Kidney tubule cell (primary cell): ENCODE results near the gene FER.
"Not testable (repeated sequence)": the region's sequence is repeated elsewhere in the genome, so short reads cannot be mapped to it uniquely, and the experiment has no call there.

Experiments
- DNase-seq: peaks from one replicate; pipeline ENCODE4 v3.0.0-alpha.2; 2018; ENCODE audit warnings: low spot score

The FER gene

DNA sequence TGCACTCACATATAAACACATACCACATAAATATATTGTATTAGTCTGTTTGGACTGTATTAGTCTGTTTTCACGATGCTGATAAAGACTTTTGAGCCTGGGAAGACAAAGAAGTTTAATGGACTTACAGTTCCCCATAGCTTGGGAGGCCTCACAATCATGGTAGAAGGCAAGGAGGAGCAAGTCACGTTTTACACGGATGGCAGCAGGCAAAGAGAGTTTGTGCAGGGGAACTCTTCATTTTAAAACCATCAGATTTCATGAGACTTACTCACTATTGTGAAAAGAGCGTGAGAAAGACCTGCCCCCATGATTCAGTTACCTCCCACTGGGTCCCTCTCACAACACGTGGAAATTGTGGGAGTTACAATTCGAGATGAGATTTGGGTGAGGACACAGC, 133.4 kb downstream of the FER start:
- DNase-seq, result no peak

DNA sequence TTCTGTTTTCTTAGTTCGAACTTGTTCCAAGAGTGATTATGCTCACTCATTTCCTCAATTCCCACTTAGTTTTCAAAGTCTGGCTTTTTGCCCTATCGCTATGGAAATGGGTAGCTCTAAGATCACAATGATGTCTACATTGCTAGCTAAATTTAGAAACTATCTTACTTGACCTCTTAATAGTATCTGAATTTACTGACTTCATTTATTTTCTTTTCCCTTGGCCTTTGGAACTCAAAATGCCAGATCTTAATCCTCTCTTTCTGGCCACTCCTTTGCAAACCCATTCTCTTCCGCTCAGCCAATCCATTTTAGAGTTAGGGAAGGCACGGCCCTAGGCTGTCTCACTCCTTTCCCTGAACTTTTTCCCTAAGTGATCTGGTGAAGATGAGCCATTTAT, 137.0 kb downstream of the FER start:
- DNase-seq, result no peak

DNA sequence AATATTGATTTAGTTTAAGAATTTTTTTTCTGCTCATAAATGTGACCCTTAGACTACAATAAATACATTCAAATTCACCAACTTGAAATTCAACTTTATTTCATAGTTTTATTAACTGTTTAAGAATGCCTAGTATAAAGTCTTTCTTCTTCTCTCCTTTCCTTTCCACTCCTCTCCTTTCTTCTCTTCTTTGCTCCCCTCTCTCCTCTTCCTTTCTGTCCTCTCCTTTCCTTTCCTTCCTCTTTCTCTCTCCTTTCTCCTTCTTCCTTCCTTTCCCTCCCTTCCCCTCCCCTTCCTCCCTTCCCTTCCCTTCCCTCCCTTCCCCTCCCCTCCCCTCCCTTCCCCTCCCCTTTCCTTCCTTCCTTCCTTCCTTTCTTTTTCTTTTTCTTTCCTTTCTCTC, 150.6 kb downstream of the FER start:
- no peak for DNase-seq

DNA sequence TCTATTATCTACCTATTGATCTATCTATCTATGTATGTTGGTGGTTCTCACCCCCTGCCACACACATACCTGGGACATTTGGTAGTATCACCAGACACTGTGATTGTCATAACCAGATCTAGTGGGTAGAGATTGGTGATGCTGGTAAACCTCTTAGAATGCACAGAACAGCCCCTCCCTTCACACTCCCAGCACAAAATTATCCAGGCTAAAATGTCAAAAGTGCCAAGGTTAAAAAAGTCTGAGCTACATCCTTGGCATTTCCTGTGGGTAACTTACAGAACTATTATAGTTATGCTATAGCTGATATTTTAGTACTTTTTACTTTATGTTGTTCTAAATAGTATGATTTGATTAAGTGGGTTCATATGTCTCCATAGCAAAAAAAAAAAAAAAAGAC, 151.0 kb downstream of the FER start:
- no peak for DNase-seq

DNA sequence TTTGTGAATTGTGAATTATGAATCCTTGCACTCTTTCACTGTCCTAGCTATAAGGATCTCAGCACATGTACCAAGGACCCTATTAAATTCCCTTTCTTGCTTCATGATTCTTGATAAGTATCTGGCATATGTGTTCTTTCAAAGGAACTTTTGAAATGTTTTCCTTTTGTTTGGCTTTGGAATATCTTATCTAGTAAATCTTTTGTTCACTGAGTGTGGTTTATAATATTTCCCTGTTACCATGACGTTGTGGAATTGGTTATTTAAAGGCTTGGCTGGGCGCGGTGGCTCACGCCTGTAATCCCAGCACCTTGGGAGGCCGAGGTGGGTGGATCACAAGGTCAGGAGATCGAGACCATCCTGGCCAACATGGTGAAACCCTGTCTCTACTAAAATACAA, 151.5 kb downstream of the FER start:
- DNase-seq, result not testable (repeated sequence)

DNA sequence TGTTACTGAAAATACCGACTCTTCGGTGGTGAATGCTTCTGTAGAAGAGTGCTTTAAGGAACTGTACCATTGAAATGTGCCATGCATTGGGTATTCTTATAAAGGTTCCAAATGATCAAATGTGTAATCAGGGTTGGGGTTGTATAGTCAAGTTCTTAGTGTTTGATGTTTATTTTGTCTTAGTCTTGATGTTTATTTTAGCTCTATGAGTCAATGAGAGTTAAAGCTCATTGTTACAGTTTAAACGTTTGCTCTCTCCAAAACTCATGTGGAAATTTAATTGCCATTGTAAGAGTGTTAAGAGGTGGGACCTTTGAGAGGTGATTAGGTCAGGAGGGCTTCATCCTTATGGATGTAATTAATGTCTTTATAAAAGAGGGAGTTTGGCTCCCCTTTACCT, 153.0 kb downstream of the FER start:
- DNase-seq, result no peak

DNA sequence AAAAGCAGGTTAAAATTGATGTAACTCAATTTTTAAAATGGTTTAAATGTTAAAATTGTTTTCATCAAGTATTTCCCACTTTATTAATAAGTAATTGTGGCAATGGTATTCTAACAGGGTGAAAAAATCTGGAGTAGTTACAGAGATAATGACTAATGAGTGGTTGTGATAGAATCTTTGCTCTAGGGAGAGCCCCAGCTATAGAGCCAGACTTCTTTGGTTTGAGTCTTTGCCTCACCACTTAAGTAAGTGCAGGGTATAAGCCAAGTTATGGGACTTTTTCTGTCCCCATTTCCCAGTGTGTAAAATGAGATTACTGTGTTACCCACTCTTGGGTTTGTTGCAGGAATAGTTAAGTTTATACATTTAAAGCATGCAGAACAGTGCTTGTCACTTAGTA, 158.1 kb downstream of the FER start:
- DNase-seq, result peak; percentile 28

DNA sequence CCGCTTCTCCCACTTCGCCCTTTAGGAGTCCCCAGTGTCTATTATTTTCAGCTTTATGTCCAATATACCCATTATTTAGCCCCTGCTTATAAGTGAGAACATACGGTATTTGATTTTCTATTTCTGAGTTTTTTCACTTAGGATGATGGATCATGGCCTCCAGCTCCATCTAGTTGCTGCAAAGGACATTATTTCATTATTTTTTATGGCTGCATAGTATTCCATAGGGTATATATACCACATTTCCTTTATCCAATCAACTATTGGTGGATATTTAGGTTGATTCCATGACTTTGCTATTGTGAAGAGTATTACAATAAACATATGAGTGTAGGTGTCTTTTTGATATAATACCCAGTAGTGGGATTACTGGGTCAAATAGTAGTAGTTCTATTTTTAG, 162.9 kb downstream of the FER start:
- DNase-seq, result no peak

DNA sequence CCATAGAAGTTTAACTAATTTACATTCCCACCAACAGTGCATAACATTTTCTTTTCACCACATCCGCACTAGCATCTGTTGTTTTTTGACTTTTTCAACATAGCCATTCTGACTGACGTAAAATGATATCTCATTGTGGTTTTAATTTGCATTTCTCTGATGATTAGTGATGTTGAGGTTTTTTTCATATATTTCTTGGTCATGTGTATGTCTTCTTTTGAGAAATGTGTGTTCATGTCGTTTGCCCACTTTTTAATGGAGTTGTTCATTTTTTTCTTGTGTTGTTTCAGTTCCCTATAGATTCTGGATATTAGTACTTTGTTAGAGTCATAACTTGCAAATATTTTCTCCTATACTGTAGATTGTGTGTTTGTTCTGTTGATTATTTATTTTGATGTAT, 163.4 kb downstream of the FER start:
- no peak for DNase-seq

DNA sequence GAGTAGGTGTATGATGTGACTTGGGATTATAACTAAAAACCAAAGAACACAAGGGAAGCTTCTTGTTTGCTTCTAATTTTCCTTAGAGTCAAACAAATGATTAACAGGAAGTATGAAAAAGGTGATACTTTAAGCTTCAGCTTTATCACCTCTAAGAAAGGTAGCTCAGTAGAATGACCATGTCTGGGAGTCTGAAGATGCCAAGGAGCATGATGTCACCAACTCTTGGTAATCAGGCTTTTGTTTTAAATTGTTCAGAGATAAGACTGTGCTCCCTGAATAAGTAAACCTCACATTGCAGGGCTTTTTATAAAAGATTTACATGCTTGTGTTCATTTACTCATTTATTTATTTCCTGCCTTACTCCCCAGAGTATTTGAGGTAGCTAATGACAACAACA, 169.9 kb downstream of the FER start:
- DNase-seq, result peak; percentile 78

DNA sequence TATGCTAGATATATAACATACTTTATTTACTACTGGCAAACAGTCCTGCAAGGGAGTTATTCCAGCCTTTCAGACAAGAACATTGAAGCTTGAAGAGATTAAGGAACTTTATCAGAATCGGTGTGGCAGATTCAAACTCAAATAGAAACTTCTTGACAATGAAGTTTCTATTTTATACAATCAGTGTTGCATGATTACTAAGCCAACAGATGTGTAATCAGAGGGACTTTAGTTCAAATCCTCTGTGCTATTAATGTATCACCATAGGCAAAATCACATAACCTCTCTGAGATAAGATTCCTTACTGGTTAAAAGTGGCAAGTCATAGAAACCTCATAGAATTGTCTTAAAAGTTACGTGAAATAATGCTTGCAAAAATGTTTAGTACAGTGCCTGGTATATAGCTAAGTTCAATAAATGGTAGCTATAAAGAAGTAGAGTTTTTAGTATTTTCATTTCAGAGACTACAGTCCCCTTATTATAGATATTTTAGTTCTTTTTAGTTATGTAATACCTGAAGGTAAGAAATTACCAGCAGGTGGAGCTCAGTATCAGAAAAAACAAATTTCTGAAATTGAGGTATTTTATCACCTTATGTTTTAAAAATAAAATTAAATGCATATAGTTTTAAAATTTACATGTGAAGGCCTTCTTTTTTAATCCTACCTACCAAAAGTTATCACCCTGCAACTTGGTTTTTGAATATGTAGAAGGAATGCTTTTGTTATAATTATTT, 172.1 kb downstream of the FER start:
- DNase-seq, result no peak

DNA sequence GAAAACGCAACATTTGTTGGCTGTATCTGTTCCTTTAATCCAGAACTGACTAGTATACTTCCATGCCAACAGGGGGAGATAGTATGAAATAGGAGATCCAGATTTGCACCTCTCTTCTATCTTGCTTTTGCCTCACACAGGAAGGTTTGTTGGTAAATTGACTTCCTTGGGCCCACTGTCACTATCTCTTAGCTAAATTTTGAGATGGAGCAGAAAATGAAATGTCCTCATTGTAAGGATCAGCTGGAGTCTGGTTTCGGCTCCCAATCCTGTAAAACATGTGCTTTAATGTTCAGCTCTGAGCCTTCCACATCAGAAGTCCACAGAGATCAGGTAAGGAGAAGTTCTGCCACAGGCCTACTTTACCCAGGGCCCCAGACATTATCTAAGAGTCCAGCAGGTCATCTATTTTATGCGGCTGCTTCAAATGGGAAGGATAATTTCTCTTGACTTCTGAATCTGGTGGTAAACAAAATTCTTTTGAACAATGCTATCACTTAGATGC, 176.8 kb downstream of the FER start:
- no peak for DNase-seq

DNA sequence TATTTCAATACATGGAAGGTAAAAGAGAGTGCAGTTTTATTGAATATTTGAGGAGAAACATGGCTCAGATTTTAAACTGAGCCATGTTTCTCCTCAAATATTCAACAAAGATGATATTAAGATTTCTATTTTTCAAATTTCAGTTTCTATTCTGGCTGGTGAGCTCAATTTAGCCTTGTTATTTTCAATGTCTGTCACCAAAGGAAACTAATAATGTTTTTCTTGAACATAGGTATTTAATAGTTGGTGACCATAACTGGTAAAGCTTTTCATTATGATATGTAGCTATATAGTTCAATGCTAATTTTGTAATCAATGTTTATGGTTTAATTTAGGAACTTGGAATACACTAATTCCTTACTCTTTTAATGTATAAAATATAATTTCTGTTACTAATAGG, 177.4 kb downstream of the FER start:
- no peak for DNase-seq

DNA sequence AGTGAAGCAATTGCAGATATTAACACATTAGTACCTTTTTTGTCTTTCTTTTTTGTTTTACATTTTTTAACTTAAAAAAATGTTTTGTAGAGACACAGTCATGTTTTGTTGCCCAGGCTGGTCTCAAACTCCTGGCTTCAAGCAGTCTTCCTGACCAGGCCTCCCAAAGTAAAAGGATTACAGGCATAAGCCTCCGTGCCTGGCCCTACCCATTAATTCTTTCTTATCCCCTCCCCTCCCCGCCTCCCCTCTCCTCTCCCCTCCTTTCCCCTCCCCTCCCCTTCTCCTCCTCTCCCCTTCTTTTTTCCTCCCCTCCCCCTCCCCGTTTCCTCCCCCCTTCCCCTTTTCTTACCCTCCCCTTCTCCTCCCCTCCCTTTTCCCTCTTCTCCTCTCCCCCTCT, 182.4 kb downstream of the FER start:
- DNase-seq, result no peak

DNA sequence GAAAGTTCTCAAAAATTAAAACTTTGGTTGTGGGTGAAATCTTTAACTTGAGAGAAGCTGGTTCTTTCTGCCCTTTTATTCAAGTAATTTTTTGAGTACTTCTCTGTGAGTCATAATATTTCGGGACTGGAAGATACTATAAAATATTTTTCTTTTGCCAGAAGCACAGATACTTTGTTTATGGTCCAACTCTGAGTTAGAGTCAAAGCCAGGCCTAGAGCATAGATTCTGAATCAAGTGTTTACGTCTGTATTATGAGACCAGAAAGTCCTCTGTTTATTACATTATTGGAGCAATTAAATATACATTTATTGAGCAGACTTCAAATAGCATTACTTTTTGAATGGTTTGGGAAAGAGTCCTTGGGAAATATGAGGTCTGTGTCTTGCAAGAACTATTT, 187.9 kb downstream of the FER start:
- DNase-seq, result no peak

DNA sequence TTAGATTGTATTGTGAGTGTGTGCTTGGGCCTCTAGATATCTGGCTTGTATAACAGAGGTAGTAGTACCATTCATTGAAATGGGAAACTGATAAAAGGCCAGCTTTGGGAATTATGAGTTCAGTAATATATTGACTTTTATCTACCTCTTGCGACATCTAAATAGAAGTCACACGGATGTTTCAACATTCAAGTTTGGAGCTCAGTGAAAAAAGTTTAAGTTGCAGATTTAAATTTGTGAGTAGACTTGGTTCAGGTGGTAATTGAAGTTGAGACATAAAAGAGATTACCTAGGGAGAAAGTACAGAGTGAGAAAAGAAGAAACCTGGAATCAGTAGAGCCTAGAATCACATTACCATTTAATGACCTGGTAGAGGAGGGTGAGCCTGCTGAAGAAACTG, 189.5 kb downstream of the FER start:
- no peak for DNase-seq

DNA sequence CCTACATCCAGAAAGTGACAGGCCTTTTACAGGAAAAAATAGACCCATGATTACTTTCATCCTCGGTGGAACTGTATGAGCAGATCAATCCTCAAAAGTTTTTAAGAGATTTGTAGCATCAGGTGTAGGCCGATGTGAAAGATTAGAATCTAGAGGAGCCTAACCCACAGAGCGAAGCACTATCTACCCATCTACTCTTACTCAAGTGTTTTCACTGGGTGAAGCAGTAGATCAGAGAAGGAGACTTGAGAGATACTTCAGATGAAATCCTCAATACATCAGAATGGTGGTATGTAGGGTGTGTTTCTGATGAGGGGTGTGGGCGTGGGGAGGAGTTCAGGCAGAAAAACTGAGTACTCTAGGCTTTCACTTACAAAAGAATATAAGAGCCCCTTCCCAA, 192.8 kb downstream of the FER start:
- no peak for DNase-seq

DNA sequence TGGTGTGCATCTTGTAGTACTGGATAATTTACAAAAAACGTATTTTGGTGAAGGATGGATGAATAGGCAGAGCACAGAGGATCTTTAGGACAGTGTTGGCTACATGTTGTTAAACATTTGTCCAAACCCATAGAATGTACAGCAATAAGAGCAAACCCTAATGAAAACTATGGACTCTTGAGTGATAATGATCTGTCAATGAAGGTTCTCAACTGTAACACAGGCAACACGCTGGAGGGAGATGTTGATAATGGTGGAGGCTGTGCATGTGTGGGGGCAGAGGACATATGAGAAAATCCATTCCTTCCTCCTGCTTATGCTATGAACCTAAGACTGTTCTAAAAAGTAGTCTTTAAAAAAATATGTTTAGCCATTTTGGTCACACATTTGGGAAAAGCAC, 194.0 kb downstream of the FER start:
- no peak for DNase-seq

DNA sequence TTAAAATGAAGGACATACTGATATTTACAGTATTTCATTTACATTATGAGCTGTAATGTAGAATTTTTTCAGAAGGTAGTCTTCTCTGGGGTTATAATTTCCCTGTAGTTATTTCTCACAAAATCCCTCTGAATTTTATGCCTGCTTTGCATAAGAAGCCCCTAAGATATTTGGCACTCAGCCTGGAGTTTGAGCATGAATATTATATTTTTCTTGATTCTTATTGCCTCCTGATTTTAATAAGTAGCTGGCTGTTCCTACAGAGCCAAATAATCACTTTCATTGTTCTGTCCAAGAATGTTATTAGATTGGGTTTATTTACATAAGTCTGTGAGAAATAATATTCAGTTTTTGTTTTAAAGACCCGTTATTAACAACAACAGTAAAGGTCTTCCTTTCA, 195.0 kb downstream of the FER start:
- DNase-seq, result no peak

DNA sequence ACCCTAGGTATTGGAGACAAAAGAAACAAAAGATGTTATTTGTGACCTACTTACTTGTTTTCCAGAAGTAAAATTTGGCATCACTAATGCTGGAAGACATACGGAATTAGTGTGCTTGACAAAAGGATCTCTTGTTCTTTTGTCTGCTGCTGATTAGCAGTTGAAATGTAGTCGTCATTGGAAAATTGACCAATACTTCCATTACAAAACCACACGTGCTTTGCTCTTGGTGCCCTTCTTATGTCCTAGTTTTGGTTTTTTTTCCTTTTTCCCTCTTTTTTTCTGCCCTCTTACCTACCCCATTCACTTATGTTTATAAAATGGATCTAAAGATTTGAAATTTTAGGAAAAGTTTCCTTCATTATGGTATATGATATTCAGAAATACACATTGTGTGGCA, 197.4 kb downstream of the FER start:
- DNase-seq, result no peak

DNA sequence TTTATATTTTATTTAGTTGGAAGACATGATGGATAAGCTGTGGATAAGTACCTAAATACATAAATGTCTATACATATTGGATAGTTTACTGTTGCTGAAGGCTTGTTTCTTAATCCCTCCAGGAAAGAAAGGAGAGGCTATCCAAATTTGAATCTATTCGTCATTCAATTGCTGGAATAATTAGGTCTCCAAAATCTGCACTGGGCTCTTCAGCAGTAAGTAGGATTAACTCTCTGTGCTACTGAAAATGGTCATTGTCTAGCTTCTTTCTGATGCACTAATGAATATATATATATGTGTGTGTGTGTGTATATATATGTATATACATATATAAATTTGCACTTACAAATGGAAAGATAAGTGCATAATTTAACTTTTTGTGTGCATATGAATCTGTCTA, 198.3 kb downstream of the FER start:
- DNase-seq, result no peak

DNA sequence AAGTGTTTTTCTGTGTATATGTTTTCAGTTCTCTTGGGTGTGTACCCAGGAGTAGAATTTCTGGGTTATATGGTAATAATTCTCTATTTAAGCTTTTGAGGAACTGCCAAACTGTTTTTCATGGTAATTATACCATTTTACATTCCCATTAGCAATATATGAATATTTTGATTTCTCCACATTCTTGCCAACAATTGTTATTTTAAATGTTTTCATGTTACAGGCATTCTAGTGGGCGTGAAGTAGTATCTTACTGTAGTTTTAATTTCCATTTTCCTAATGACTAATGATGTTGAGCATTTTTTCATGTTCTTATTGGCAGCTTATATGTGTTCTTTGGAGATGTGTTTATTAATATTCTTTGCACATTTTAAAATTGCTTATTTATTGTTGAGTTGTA, 199.5 kb downstream of the FER start:
- DNase-seq, result no peak

DNA sequence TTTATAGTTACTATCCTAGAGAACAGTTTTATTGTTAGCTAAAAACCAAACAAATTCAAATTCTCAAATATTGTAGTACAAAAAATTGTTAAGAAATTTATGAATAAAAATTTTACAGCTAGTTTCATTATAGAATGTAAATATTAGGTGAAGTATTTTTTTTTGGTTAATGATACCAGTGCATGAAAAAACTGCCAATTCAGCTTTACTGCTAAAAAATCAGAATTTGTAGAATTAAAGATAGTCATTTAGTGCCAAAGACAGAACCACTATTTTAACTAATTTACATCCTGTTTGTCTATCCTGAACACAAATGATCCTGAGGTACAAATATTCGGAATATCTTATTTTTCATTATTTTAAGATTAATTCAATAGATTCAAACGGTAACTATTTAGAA, 202.6 kb downstream of the FER start:
- no peak for DNase-seq

DNA sequence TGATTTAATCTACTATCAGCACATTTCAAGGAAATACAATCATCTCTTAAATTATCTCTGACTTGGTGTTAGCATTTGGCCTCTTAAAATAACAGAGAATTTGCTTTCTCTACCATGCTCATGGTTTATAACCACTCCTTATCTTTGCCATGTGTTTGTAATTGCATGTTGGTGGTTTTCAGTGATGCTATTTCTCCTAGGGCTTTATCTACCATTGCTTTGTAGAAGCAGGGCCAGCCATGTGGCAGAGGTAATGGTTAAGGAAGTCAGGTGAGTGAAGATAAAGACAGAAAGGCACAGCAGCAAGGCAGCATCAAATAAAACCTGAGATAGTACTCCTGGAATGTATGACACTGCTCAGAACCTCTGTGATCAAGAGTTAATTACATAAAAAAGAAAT, 206.2 kb downstream of the FER start:
- DNase-seq, result no peak

DNA sequence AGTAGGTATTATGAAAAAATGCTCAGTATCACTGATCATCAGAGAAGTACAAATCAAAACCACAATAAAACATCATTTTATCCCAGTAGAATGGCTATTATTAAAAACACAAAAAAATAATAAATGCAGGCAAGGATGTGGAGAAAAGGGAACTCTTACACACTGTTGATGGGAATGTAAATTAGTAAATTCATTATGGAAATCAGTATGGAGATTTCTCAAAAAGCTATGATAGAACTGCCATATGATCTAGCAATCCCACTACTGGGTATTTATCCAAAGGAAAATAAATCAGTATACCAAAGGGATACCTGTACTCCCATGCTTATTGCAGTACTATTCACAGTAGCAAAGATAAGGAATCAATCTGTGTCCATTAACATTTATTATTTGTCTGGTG, 209.6 kb downstream of the FER start:
- no peak for DNase-seq
